Skeletal muscle tissue (tissue), 4 donors: ENCODE data around the gene THY1. TPM values are rescaled to one million over a fixed set of nuclear protein-coding genes. Genes with fewer than 3 reads are reported as not detected.
"Not testable (repeated sequence)": the region's sequence is repeated elsewhere in the genome, so short reads cannot be mapped to it uniquely, and the experiment has no call there.

Experiments
- H3K27ac ChIP-seq: one replicate; pipeline ENCODE4 v1.7.0; 2013; ENCODE audit warnings: mild to moderate bottlenecking, low read depth, low read length, inconsistent platforms
- H3K27me3 ChIP-seq, 3 donors: one replicate each; pipeline ENCODE4 v1.7.0; 2013; ENCODE audit warnings: low read length in 3 of 3; ENCODE audit not compliant: control insufficient read depth in 3 of 3, insufficient read depth in 3 of 3
- H3K36me3 ChIP-seq, 3 donors: one replicate each; pipeline ENCODE4 v1.7.0; 2013; ENCODE audit warnings: low read length in 3 of 3; ENCODE audit not compliant: control insufficient read depth in 3 of 3, insufficient read depth in 3 of 3
- H3K4me1 ChIP-seq, 3 donors: one replicate each; pipeline ENCODE4 v1.7.0; 2013; ENCODE audit warnings: low read length in 3 of 3, mild to moderate bottlenecking in 3 of 3; ENCODE audit not compliant: control insufficient read depth in 3 of 3, insufficient read depth in 3 of 3
- H3K4me3 ChIP-seq, 3 donors: one replicate each; pipeline ENCODE4 v1.7.0; 2013; ENCODE audit warnings: low read length in 3 of 3
- H3K9ac ChIP-seq, 3 donors: one replicate each; pipeline ENCODE4 v1.7.0; 2013; ENCODE audit warnings: low read length in 3 of 3, mild to moderate bottlenecking in 3 of 3, moderate library complexity in 2 of 3, low read depth in 1 of 3
- H3K9me3 ChIP-seq, 3 donors: one replicate each; pipeline ENCODE4 v1.7.0; 2013; ENCODE audit warnings: low read length in 3 of 3; ENCODE audit not compliant: control insufficient read depth in 3 of 3
- total RNA-seq: library from RNA; depleted of rRNA; stranded (reverse); fragments of >200 nt; gene quantifications from one replicate; pipeline ENCODE4 v1.2.3, GENCODE V29; 2014
- donor health status: Osteomylitis.

Gene THY1
- total RNA-seq, 1 donor from 2014 or later, result 19.8 TPM

DNA sequence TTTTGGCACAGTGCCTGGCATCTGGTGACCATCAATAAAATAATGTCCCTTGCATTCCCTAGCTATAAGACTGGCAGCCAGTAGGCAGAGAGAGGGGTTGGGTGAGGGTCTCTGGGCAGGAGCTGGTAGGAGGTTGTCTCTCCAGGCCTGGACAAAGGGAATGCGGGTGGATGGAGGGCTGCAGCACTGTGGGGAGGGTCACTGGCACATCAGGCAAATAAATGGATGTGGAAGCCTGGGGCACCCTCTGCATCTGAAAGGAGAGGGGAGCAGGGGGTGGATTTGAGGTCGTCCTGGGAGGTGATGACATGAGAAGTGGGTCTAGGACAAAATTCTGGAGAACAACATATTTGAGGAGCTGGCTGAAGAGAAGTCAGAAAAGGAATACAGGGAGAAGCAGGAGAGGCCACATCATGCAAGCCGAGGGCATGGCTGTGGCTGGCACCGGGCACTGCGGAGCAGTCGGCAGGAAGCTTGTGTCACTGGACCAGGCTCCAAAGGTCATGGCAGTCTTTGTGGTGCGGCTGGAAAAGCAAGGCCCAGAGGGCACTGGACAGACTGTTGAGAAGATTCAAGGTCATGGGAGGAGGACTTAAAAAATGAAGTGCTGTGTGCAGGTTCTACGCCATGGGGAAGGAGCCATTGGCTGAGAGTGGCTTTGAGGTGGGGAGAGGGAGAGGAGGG, 36.5 kb upstream of the THY1 start:
- H3K27me3 ChIP-seq, result no peaks in the 10 kb centered on the region
- H3K9me3 ChIP-seq, result no peaks in the 10 kb centered on the region
- no peaks in the 10 kb centered on the region for H3K36me3 ChIP-seq
- H3K4me1 ChIP-seq, result peaks cover 5 to 18% (median 5%) of the 10 kb centered on the region in 3 donors
- H3K27ac ChIP-seq, result no peak overlapping the region
- no peak overlapping the region for H3K9ac ChIP-seq
- no peak overlapping the region for H3K4me3 ChIP-seq

DNA sequence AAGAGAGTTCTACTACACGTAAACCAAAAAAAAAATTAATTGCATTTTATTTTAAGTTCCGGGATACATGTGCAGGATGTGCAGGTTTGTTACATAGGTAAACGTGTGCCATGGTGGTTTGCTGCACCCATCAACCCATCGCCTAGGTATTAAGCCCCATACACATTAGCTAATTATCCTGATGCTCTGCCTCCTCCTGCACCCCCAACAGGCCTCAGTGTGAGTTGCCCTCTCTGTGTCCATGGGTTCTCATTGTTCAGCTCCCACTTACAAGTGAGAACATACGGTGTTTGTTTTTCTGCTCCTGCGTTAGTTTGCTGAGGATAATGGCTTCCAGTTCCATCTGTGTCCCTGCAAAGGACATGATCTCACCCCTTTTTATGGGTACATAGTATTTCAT, 32.7 kb upstream of the THY1 start:
- H3K27me3 ChIP-seq, H3K9ac ChIP-seq, H3K4me3 ChIP-seq, H3K27ac ChIP-seq, H3K36me3 ChIP-seq, H3K9me3 ChIP-seq: not testable (repeated sequence)
- H3K4me1 ChIP-seq, result peaks cover 2 to 12% (median 5%) of the 10 kb centered on the region in 3 donors

DNA sequence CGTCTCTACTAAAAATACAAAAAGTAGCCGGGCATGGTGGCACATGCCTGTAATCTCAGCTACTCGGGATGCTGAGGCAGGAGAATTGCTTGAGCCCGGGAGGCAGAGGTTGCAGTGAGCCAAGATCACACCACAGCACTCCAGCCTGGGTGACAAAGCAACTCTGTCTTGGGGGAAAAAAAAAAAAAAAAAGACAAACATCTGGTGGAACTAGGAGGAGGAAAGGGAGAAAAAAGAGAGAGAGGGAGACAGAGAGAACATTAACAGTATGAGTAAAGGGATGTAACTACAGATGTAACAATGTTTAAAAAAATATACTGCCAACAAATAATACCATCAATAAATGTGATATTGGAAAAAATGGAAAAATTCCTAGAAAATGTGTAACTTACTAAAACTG, 32.3 kb upstream of the THY1 start:
- H3K36me3 ChIP-seq, H3K9ac ChIP-seq, H3K4me1 ChIP-seq, H3K27ac ChIP-seq, H3K4me3 ChIP-seq, H3K9me3 ChIP-seq, H3K27me3 ChIP-seq: not testable (repeated sequence)

DNA sequence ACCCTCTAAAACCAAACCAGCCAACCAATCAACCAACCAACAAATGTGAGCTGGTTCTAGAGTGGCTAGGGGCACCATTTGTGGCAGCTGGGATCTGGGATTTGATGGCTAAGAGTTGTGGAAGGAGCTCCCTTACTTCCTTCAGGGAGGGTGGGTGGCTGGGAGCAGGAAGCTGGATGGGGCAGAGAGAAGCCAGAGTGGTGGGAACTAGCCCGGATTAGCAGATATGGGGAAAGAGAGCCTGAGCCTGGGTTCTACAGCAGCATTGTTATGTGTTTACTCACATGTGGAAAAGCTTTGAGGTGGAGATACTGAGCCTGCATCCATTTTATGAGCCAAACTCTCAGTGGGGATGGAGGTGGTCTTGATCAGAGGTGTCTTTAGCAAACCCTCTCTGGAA, 30.9 kb upstream of the THY1 start:
- no peak overlapping the region for H3K27ac ChIP-seq
- no peak overlapping the region for H3K4me3 ChIP-seq
- H3K9me3 ChIP-seq, result no peaks in the 10 kb centered on the region
- peaks cover 0 to 4% (median 0%) of the 10 kb centered on the region in 3 donors for H3K27me3 ChIP-seq
- no peaks in the 10 kb centered on the region for H3K4me1 ChIP-seq
- no peaks in the 10 kb centered on the region for H3K36me3 ChIP-seq
- H3K9ac ChIP-seq, result no peak overlapping the region

DNA sequence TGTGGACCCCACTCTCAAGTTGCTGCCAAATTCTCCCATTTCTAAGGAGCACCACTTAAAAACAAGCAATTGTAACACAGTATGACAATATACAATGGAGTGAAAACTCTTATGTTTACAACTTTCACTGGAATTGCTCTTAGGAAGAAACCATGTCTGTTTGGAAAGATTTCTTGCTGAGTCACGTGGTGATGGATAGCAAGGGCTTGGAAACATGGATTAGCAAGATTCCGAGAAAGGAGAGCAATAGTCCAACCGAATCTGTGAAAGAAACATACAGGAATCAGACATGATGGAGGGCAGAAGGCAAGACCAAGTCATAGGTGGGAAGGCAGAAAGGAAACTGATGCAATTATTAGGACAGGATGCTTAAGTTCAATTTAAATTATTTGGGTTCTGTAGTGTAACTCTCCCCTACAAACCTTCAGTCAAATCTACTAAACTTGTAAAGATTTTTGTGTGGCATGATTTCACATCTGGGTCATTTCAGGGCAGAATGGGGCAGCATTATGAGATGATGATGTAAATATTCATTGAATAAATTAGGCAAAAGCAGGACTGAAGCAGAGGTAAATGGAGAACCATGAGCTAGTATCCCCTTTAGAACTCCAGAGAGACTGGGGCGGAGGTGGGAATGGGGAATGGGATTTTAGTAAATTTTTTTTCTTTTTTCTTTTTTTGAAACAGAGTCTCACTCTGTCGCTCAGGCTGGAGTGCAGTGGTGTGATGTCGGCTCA, 27.8 kb upstream of the THY1 start:
- no peak overlapping the region for H3K9ac ChIP-seq
- peaks cover 2 to 8% (median 5%) of the 10 kb centered on the region in 3 donors for H3K4me1 ChIP-seq
- H3K27ac ChIP-seq, result no peak overlapping the region
- H3K9me3 ChIP-seq, result no peaks in the 10 kb centered on the region
- no peak overlapping the region for H3K4me3 ChIP-seq
- peaks cover 0 to 4% (median 0%) of the 10 kb centered on the region in 3 donors for H3K27me3 ChIP-seq
- no peaks in the 10 kb centered on the region for H3K36me3 ChIP-seq

DNA sequence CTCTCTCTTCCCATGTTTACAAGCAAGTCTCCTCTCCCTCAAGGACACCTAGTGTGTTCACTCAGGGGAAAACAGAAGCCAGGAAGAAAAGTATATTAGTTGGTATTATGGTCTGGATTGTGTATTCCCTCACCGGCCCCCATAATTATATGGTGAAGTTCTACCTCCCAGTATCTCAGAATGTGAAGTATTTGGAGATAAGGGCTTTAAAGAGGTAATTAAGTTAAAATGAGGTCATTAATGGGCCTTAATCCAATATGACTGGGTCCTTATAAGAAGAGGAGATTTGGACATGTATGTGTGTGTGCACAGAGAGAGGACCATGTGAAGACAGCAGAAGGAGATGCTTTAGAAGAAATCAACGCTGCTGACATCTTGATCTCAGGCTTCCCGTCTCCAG, 26.5 kb upstream of the THY1 start:
- no peak overlapping the region for H3K9ac ChIP-seq
- H3K36me3 ChIP-seq, result no peaks in the 10 kb centered on the region
- H3K27ac ChIP-seq, result no peak overlapping the region
- peaks cover 0 to 4% (median 0%) of the 10 kb centered on the region in 3 donors for H3K27me3 ChIP-seq
- no peaks in the 10 kb centered on the region for H3K9me3 ChIP-seq
- no peak overlapping the region for H3K4me3 ChIP-seq
- peaks cover 5 to 8% (median 5%) of the 10 kb centered on the region in 3 donors for H3K4me1 ChIP-seq

DNA sequence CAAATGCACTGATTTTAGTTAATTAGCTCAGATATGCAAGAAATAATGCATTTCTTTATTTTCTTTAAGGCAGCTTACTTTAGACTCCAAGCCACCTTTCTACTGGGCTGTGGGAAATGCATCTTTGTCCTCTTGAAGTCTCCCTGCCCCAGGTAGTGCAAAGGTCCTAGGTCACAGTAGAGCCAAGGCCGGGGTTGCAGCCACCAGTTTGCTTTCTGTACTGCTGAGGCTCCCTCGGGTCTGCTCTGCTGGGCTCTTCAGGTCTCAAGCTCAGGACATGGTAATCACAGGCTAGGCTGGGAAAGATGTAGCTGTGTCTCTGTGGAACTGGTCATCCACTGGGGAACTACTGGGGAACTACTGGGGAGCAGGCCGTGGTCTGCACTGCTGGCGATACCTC, 25.4 kb upstream of the THY1 start:
- H3K27ac ChIP-seq, result no peak overlapping the region
- H3K36me3 ChIP-seq, result no peaks in the 10 kb centered on the region
- H3K9ac ChIP-seq, result no peak overlapping the region
- H3K4me3 ChIP-seq, result no peak overlapping the region
- peaks cover 5 to 8% (median 5%) of the 10 kb centered on the region in 3 donors for H3K4me1 ChIP-seq
- H3K27me3 ChIP-seq, result peaks cover 0 to under 1% (median 0%) of the 10 kb centered on the region in 3 donors
- no peaks in the 10 kb centered on the region for H3K9me3 ChIP-seq

DNA sequence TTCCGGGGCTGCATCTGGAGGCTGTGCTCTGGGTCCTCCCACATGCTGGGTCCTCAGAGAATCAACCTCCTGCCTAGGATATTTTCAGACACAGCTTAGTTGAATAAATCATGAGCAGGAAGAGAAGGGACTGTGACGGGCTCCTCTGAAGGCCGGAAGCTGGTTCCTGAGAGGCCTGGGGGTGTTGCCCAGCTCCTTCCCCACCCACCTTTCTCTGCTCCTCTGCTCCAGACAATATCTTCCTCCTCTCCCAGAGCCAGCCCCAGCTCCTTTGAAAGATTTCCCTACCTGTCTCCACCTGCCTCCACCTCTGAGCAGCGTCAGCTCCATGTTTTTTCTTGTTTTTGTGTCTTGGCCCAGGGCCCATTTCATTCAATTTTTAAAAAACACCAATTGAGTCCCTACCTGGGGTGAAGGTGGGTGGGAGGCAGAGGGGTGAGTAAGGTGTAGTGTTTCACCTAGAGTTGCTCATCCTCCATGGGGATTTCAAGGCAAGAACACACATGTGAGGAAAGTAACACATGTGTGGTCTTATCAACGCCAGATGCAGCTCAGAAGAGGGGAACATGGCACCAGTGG, 24.8 kb upstream of the THY1 start:
- H3K4me1 ChIP-seq, result peaks cover 5 to 8% (median 5%) of the 10 kb centered on the region in 3 donors
- no peak overlapping the region for H3K4me3 ChIP-seq
- no peaks in the 10 kb centered on the region for H3K9me3 ChIP-seq
- peak overlapping the region; percentile 68 for H3K27ac ChIP-seq
- no peaks in the 10 kb centered on the region for H3K36me3 ChIP-seq
- H3K27me3 ChIP-seq, result no peaks in the 10 kb centered on the region
- H3K9ac ChIP-seq, result no peak overlapping the region

DNA sequence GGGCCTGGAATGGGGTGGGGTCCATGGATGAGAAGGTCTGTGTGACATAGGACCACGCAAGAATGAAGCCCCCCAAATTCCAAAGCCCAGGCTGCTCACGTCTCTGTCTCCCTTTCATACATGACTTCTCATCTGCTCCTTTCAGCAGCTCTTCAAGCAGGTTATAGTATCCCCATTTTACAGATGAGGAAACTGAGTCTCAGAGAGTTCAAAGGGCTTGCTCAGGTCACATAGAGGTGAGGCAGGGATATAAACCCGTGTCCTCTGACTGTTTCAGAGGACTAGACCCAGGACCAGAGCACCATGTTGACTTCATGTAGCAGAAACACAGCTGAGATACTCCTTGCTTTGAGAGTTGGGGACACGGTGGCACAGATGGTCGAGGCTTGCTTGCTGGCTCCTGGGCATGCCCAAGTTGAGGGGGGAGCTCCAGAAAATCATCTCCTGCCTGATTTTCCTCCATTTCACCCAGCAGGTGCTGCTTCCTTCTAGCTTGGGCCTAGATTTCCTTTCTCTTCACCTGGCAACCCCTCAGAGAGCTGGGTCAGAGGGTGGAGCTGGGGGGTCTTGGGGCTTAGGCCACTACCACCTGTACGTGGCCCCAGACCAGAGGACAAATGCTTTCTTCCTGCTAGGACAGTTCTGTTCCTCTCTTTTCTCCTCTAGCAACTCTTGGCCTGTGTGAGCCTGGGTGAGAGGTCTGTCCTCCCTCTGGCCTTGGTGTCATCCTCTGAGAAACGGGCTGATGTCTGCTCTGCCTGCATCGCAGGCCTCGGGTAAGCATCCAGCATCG, 24.1 kb upstream of the THY1 start:
- H3K9ac ChIP-seq, result no peak overlapping the region
- H3K4me3 ChIP-seq, result no peak overlapping the region
- peaks cover 5 to 8% (median 5%) of the 10 kb centered on the region in 3 donors for H3K4me1 ChIP-seq
- H3K27me3 ChIP-seq, result no peaks in the 10 kb centered on the region
- peak overlapping the region; percentile 68 for H3K27ac ChIP-seq
- H3K36me3 ChIP-seq, result no peaks in the 10 kb centered on the region
- no peaks in the 10 kb centered on the region for H3K9me3 ChIP-seq
